Keratinocyte (primary cell): ENCODE measurements around the gene TTC28. TPM values are rescaled to one million over a fixed set of nuclear protein-coding genes. Genes with fewer than 3 reads are reported as not detected.

ENCODE experiments used
- DNase-seq: peaks from one replicate; pipeline ENCODE4 v3.0.0-alpha.2; 2011; ENCODE audit warnings: low read depth, missing footprints, low spot score
- FAIRE-seq: peaks from 2 replicates; lab custom pipeline; 2011; peaks lifted over from hg19 to GRCh38; lab: Jason Lieb, UNC
- H2AFZ ChIP-seq: 2 replicates; pipeline ENCODE4 v1.6.0; 2012; ENCODE audit warnings: low read length, control low read depth, inconsistent platforms; ENCODE audit not compliant: control insufficient read depth
- H3K27ac ChIP-seq: 2 replicates; pipeline ENCODE4 v1.5.1; 2011; ENCODE audit warnings: low read length; ENCODE audit not compliant: control insufficient read depth, insufficient read depth
- H3K27me3 ChIP-seq: 3 replicates; pipeline ENCODE4 v1.6.0; 2011; ENCODE audit warnings: low read length; ENCODE audit not compliant: control insufficient read depth, insufficient read depth; ENCODE audit errors: extremely low read depth
- H3K36me3 ChIP-seq, 2 experiments: 2 replicates in 1 of 2; 3 replicates in 1 of 2; pipeline ENCODE4 v1.5.1; 2011; ENCODE audit warnings: low read length in 2 of 2, mild to moderate bottlenecking in 1 of 2; ENCODE audit not compliant: control insufficient read depth in 2 of 2, insufficient read depth in 2 of 2; ENCODE audit errors: extremely low read depth in 1 of 2
- H3K4me1 ChIP-seq: 3 replicates; pipeline ENCODE4 v1.5.1; 2011; ENCODE audit warnings: low read length; ENCODE audit not compliant: control insufficient read depth, insufficient read depth; ENCODE audit errors: extremely low read depth
- H3K4me2 ChIP-seq: 3 replicates; pipeline ENCODE4 v1.6.0; 2011; ENCODE audit warnings: low read depth, low read length; ENCODE audit not compliant: control insufficient read depth, insufficient read depth; ENCODE audit errors: extremely low read depth
- H3K4me3 ChIP-seq, 3 experiments: fragments of 200-600 bp in 1 of 3; sonication (generic) in 1 of 3; 2 replicates in 2 of 3; 3 replicates in 1 of 3; pipeline ENCODE4 v1.5.1; 2011 to 2016; ENCODE audit warnings: low read length in 3 of 3, mild to moderate bottlenecking in 3 of 3, control low read depth in 2 of 3, inconsistent platforms in 1 of 3, low read depth in 1 of 3, mixed read lengths in 1 of 3, mixed run types in 1 of 3, moderate library complexity in 1 of 3; ENCODE audit not compliant: control insufficient read depth in 2 of 3, insufficient read depth in 2 of 3; ENCODE audit errors: extremely low read depth in 1 of 3
- H3K79me2 ChIP-seq: 2 replicates; pipeline ENCODE4 v1.6.0; 2012; ENCODE audit warnings: low read length; ENCODE audit not compliant: control insufficient read depth, insufficient read depth
- H3K9ac ChIP-seq: 3 replicates; pipeline ENCODE4 v1.6.0; 2011; ENCODE audit warnings: low read length; ENCODE audit not compliant: control insufficient read depth, insufficient read depth; ENCODE audit errors: extremely low read depth
- H3K9me1 ChIP-seq: 3 replicates; pipeline ENCODE4 v1.6.0; 2011; ENCODE audit warnings: low read length; ENCODE audit not compliant: control insufficient read depth, insufficient read depth; ENCODE audit errors: extremely low read depth
- H3K9me3 ChIP-seq: 2 replicates; pipeline ENCODE4 v1.5.1; 2012; ENCODE audit warnings: low read depth, low read length; ENCODE audit not compliant: control insufficient read depth
- H4K20me1 ChIP-seq: 3 replicates; pipeline ENCODE4 v1.6.0; 2011; ENCODE audit warnings: low read length; ENCODE audit not compliant: control insufficient read depth, insufficient read depth; ENCODE audit errors: extremely low read depth
- CTCF ChIP-seq, 3 experiments: IDR thresholded peaks in 1 of 3; conservative IDR thresholded peaks in 1 of 3; optimal IDR thresholded peaks in 1 of 3; 2 replicates in 2 of 3; 3 replicates in 1 of 3; pipeline versions ENCODE3 to v1.5.1; 2011; ENCODE audit warnings: low read length in 3 of 3, mild to moderate bottlenecking in 3 of 3, moderate library complexity in 2 of 3, control low read depth in 1 of 3, inconsistent platforms in 1 of 3; ENCODE audit not compliant: insufficient read depth in 2 of 3; ENCODE audit errors: extremely low read depth in 1 of 3
- EZH2 ChIP-seq: IDR thresholded peaks from one replicate; pipeline ENCODE4 v1.6.1; 2012; ENCODE audit warnings: inconsistent platforms, mild to moderate bottlenecking, low read length, moderate library complexity
- dilution Hi-C: fragments of 300-500 bp; cut with MboI; formaldehyde crosslinking; loops from one replicate; pipeline ENCODE4 v1.7.0; 2020; ENCODE audit warnings: low sequenced_read_pairs; ENCODE audit not compliant: extremely low pct_ligation_motif_present
- polyA plus RNA-seq, 5 experiments: library from polyadenylated mRNA; depleted of rRNA in 3 of 5; stranded (reverse) in 3 of 5; stranded (forward) in 1 of 5; unstranded in 1 of 5; fragments of >200 nt; gene quantifications; 1 replicate in 1 of 5; 2 replicates in 3 of 5; 3 replicates in 1 of 5; pipeline versions ENCODE4 v1.2.1 to v1.2.3, GENCODE V29; 2011 to 2012; ENCODE audit warnings: missing spikeins in 2 of 5, low read depth in 1 of 5, low replicate concordance in 1 of 5

Gene TTC28
- polyA plus RNA-seq, 1 donor (not counting 4 experiments of a cell fraction or from before 2014, with no cell fraction given), result 0.66 TPM

- dilution Hi-C loops, result no loop called here
- FAIRE-seq, result no peak
- Histone ChIP-seq H3K27me3 (no peaks in the 10 kb centered on the region), H2AFZ (no peak overlapping the region), H3K4me2 (no peak overlapping the region), H3K4me1 (peaks cover 9% of the 10 kb centered on the region), H3K9me3 (no peaks in the 10 kb centered on the region), H3K27ac (no peak overlapping the region), H3K4me3 (no peak overlapping the region), H3K36me3 (no peaks in the 10 kb centered on the region), H3K9ac (no peak overlapping the region), H4K20me1 (no peaks in the 10 kb centered on the region), H3K79me2 (no peaks in the 10 kb centered on the region), H3K9me1 (no peaks in the 10 kb centered on the region)
- no peak for TF ChIP-seq EZH2
- TF ChIP-seq CTCF (optimal IDR thresholded peaks at IDR 0.05 in 1 of 3, IDR thresholded peaks at IDR 0.05 in 1 of 3, conservative IDR thresholded peaks at IDR 0.05 in 1 of 3; ENCODE audit: extremely low read depth in 1 of 3, insufficient read depth in 2 of 3, low read length in 3 of 3), result no peak
- no peak for DNase-seq
These were observed 397.1 kb downstream of the TTC28 start for GRCh38 chr22:28282405-28283067.

GRCh38 chr22:28279888-28280287, 399.8 kb downstream of the TTC28 start:
- H3K4me1 ChIP-seq, result peaks cover 9% of the 10 kb centered on the region
- no peak for FAIRE-seq
- no peak overlapping the region for H3K4me3 ChIP-seq
- no peak for DNase-seq
- no peak overlapping the region for H3K9ac ChIP-seq
- dilution Hi-C loops, result no loop called here
- no peak overlapping the region for H2AFZ ChIP-seq
- H3K36me3 ChIP-seq, result no peaks in the 10 kb centered on the region
- no peaks in the 10 kb centered on the region for H3K79me2 ChIP-seq
- no peaks in the 10 kb centered on the region for H3K9me3 ChIP-seq
- TF ChIP-seq CTCF (optimal IDR thresholded peaks at IDR 0.05 in 1 of 3, IDR thresholded peaks at IDR 0.05 in 1 of 3, conservative IDR thresholded peaks at IDR 0.05 in 1 of 3; ENCODE audit: extremely low read depth in 1 of 3, insufficient read depth in 2 of 3, low read length in 3 of 3) (no peak), EZH2 (no peak)
- H3K9me1 ChIP-seq, result no peaks in the 10 kb centered on the region
- no peaks in the 10 kb centered on the region for H4K20me1 ChIP-seq
- H3K4me2 ChIP-seq, result no peak overlapping the region
- H3K27ac ChIP-seq, result no peak overlapping the region
- no peaks in the 10 kb centered on the region for H3K27me3 ChIP-seq
